ENCODE data around the gene ATOH8.
A peak's percentile ranks its signal among the peaks of the same experiment; 100 is the strongest.

Gene ATOH8

DNA sequence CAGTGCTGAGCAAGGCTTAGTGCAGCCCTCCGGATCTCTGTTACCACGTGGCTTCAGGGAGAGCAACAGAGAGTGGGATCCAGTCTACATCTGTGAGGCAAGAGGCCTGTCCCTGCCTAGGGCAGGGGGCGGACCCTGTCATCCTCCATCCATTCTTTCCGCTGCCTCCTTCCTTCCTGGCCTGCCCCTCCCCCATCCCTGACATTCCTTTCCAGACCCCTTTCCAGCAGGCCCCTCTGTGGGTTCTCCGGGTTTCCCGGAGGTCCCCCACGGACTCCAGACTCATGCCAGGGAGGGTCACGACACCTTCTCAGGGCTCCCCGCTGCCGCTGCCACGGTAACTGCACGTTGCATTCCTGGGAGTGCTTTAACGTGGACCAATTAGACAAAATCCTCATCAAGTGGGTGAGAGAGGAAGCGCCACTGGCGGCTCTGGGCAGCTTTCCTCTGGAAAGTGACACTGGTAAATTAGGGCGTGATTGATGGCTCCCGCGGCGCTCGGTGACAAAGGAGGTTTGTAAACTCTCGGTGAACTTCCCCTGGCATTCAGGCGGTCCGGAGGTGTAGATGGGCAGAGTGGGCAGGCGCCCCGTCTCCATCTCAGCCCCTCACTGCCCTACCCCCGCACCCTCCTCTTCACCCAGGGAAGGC is 11.4 kb downstream of the ATOH8 start:
- no peak overlapping the region for H3K4me3 ChIP-seq (replicated peaks; ENCODE audit: low read depth, low read length)
- TF ChIP-seq, protein P1, sequence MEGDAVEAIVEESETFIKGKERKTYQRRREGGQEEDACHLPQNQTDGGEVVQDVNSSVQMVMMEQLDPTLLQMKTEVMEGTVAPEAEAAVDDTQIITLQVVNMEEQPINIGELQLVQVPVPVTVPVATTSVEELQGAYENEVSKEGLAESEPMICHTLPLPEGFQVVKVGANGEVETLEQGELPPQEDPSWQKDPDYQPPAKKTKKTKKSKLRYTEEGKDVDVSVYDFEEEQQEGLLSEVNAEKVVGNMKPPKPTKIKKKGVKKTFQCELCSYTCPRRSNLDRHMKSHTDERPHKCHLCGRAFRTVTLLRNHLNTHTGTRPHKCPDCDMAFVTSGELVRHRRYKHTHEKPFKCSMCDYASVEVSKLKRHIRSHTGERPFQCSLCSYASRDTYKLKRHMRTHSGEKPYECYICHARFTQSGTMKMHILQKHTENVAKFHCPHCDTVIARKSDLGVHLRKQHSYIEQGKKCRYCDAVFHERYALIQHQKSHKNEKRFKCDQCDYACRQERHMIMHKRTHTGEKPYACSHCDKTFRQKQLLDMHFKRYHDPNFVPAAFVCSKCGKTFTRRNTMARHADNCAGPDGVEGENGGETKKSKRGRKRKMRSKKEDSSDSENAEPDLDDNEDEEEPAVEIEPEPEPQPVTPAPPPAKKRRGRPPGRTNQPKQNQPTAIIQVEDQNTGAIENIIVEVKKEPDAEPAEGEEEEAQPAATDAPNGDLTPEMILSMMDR (IDR thresholded peaks at IDR 0.05; ENCODE audit: low read depth, low read length, missing control alignments) = no peak
- DNase-seq (ENCODE audit: extremely low read depth, low read depth) = no peak

DNA sequence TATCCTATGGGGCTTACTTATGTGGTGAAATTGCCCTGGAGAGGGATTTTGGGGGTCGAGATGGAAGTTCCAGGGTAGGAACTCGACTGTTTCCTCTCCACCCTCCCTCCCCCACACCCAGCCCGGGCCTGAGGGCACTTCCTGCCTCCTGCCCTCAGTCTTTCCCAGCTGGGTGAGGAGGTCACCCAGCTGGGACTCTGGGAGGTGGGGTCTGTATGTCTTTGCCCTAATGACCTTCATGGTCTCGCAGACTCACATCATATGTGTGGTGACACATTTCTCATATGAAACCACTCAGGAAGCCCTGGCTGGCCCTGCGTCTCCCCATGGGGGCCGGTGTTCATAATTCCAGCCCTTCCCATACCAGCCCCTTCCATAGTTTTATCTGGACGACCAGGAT is 12.4 kb downstream of the ATOH8 start:
- no peak overlapping the region for H3K4me3 ChIP-seq (replicated peaks; ENCODE audit: low read depth, low read length)
- TF ChIP-seq, protein P1 (IDR thresholded peaks at IDR 0.05; ENCODE audit: low read depth, low read length, missing control alignments) = no peak
- DNase-seq (ENCODE audit: extremely low read depth, low read depth) = no peak

DNA sequence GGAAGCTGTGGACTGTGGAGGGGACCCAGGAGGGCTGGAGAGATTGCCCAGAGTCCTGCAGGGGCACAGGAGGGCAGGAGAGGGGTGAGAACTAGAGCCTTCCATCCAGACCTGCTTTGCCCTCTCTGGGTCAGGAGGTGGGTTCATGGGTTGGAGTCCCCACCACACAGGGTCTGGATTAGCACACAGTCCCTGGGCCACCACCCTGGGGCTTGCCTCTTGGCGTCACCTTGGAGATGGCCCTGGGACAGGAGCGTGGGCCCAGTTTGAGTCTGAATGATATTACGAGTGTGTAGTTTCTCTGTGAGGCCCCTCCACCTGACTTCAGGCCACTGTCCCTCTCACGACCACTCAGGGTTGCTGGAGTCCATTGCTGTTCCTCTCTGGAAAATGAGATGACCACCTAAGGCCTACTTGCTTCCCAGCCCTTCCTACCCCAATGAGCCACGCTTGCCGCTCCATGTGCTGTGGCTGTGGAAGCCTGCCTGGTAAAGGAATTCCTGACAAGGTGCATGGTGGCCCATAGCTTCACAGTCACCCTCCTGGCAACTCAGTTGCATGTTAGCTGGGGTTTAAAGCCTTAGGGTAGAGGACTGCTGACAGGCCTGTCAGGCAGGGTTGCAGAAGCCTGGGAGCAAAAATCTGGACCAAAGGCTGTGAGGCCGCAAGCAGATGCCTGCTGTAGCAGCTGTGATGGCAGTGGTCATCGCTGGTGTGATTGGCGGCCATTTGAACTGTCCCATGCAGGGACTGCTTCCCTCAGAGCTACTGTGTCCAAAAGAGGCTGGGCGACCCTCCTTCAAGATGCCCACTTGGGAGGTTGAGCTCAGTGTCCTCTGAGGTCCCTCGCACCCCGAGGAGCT is 14.2 kb downstream of the ATOH8 start:
- TF ChIP-seq, protein P1 (IDR thresholded peaks at IDR 0.05; ENCODE audit: low read depth, low read length, missing control alignments) = no peak
- DNase-seq (ENCODE audit: extremely low read depth, low read depth) = no peak

DNA sequence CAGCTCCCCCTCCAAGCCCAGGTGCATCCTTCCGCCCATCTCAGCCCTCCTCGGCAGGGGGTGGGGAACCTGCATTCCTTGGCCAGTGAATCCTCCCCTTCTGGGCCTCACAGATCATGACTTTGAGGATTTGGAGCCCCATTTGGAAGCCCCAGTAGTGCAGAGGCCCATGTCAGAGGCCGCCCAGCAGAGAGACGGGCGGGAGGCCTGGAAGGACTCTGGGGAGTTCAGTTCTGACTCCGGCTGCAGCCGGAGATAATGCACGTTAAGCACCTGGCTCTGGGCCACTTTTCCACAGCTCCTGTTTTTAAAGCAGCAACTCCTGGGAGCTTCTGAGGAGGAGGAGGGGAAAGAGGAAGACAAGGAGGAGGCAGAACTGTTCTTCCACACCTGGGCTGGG is 14.9 kb downstream of the ATOH8 start:
- no peak overlapping the region for H3K4me3 ChIP-seq (replicated peaks; ENCODE audit: low read depth, low read length)
- TF ChIP-seq, protein P1 (IDR thresholded peaks at IDR 0.05; ENCODE audit: low read depth, low read length, missing control alignments) = no peak
- no peak for DNase-seq (ENCODE audit: extremely low read depth, low read depth)

More for the DNA sequence above, 14.2 kb downstream of the ATOH8 start:
- no peak overlapping the region for H3K4me3 ChIP-seq (replicated peaks; ENCODE audit: low read depth, low read length)

DNA sequence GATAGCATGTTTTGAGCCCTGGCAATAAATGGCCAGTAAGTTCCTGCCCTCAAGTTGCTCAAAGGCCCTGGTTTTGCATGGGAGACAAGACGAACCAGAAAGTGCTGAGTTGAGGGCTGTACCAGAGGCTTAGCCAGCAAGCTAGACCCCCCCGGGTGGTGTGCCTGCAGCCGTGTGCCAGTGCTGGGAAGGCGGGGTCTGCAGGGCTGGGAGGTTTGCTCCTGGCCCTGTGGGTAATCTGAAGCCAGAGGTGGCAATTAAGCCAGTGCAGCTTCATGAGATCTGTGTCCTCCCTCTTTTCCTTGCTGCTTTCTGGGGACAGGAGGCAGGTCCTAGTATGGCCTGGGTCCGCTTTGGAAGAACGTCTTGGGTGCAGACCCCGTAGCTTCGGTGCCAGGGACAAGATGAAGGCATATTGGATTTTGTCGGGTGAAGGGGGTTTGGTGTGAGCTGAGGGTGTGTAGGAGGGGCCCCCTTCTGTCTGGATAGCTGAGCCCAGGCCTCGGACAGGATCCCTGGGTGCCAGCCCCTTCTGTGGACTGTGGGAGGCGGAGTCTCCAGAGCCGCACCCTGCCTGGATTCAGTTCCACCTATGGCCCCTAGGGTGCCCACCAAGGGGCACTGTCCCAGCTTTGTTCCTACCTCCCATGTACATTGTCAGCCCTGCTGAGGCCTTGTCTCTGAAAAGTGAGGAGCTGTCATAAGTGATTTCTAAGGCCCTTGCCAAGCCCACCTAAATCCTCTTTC is 15.6 kb downstream of the ATOH8 start:
- H3K4me3 ChIP-seq (replicated peaks; ENCODE audit: low read depth, low read length) = no peak overlapping the region
- TF ChIP-seq, protein P1 (IDR thresholded peaks at IDR 0.05; ENCODE audit: low read depth, low read length, missing control alignments) = peak; percentile 24
- no peak for DNase-seq (ENCODE audit: extremely low read depth, low read depth)

DNA sequence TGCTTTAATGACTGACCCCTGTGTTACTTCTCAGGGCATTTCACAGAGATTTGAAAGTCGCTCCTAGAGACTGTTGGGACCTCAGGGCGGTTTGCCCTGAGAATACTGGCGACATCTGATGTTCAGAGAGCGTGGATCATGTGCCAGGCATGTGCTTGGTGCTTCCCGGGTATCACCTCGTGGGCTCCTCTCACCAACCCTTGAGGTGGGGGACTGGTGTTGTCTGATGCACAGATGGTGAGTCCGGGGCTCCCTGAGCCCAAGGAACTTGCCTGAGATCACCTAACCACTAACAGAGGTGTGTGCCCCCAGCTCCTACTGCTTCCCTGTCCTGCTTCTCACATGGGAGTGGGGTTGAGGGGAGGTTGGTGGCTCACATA is 16.2 kb downstream of the ATOH8 start:
- TF ChIP-seq, protein P1 (IDR thresholded peaks at IDR 0.05; ENCODE audit: low read depth, low read length, missing control alignments) = no peak
- no peak for DNase-seq (ENCODE audit: extremely low read depth, low read depth)
- no peak overlapping the region for H3K4me3 ChIP-seq (replicated peaks; ENCODE audit: low read depth, low read length)

All from HFF-Myc (cell line).